A549 (cell line): ENCODE results near the gene RGP1. TPM values are rescaled to one million over a fixed set of nuclear protein-coding genes. Genes with fewer than 3 reads are reported as not detected.

ENCODE experiments used
- ATAC-seq, 2 experiments: fragments of 200-7000 bp in 1 of 2; fragments of >200 bp in 1 of 2; cut with Nextera tagmentation in 1 of 2; cut with Tn5 transposase in 1 of 2; 3 replicates each; pipeline versions ENCODE4 v1.8.0 to v1.9.1; 2018 to 2020; ENCODE audit warnings: mild to moderate bottlenecking in 1 of 2, moderate library complexity in 1 of 2
- CTCF ChIA-PET: fragments of 300-600 bp; sonication (Branson Sonifier 250); formaldehyde crosslinking; extraction: SDS; loops from one replicate; lab custom pipeline; 2021; ENCODE audit warnings: antibody characterized with exemption, inconsistent platforms; lab: Yijun Ruan, JAX
- POLR2A ChIA-PET: fragments of 350-600 bp; formaldehyde crosslinking; extraction: SDS; loops from one replicate; lab custom pipeline; 2021; ENCODE audit warnings: antibody characterized with exemption, inconsistent platforms; lab: Yijun Ruan, JAX
- DNase-seq, 2 experiments: peaks; one replicate each; pipeline versions ENCODE4 v3.0.0 to v3.0.0-alpha.2; 2011 to 2016; ENCODE audit warnings: low read depth in 1 of 2, low spot score in 1 of 2
- FAIRE-seq: peaks from 2 replicates; lab custom pipeline; 2011; peaks lifted over from hg19 to GRCh38; lab: Jason Lieb, UNC
- H3K27ac ChIP-seq, 2 experiments: fragments of >200 bp; sonication (Bioruptor Twin); formaldehyde crosslinking; 3 replicates each; pipeline ENCODE4 v1.5.1; 2016 to 2017
- H3K4me1 ChIP-seq: fragments of >200 bp; sonication (Bioruptor Twin); formaldehyde crosslinking; 3 replicates; pipeline ENCODE4 v1.6.1; 2016
- H3K4me2 ChIP-seq: fragments of >200 bp; sonication (Bioruptor Twin); formaldehyde crosslinking; 3 replicates; pipeline ENCODE4 v1.6.1; 2016
- H3K4me3 ChIP-seq: fragments of >200 bp; sonication (Bioruptor Twin); formaldehyde crosslinking; 3 replicates; pipeline ENCODE4 v1.5.1; 2016
- H3K9me3 ChIP-seq: fragments of >200 bp; sonication (Bioruptor Twin); formaldehyde crosslinking; 3 replicates; pipeline ENCODE4 v1.6.1; 2016
- CBX2 ChIP-seq: fragments of 200-600 bp; sonication (generic); IDR thresholded peaks from 2 replicates; pipeline ENCODE4 v1.6.1; 2016; ENCODE audit warnings: low read depth, mild to moderate bottlenecking, borderline replicate concordance
- CHD2 ChIP-seq: fragments of 150-350 bp; IDR thresholded peaks from 2 replicates; pipeline ENCODE4 v1.6.1; 2014; ENCODE audit warnings: low read length; ENCODE audit not compliant: partially characterized antibody
- CHD4 ChIP-seq: fragments of 200-600 bp; sonication (generic); IDR thresholded peaks from 2 replicates; pipeline ENCODE4 v1.6.1; 2016; ENCODE audit warnings: antibody characterized with exemption, mild to moderate bottlenecking, borderline replicate concordance
- EHF ChIP-seq: fragments of 250-450 bp; sonication (Bioruptor Pico); IDR thresholded peaks from 2 replicates; pipeline ENCODE4 v1.5.0; 2020; ENCODE audit warnings: mild to moderate bottlenecking
- EP300 ChIP-seq, 2 experiments: fragments of >200 bp; sonication (Bioruptor Twin); formaldehyde crosslinking; IDR thresholded peaks; 2 replicates in 1 of 2; 3 replicates in 1 of 2; pipeline ENCODE4 v1.6.1; 2016 to 2017
- ESRRA ChIP-seq: fragments of 150-350 bp; IDR thresholded peaks from 2 replicates; pipeline ENCODE4 v1.6.1; 2014; ENCODE audit warnings: mild to moderate bottlenecking, low read length, borderline replicate concordance
- FOXS1 ChIP-seq: fragments of 250-450 bp; sonication (Bioruptor Pico); IDR thresholded peaks from 2 replicates; pipeline ENCODE4 v1.5.0; 2020; ENCODE audit warnings: mild to moderate bottlenecking, moderate library complexity
- GATA3 ChIP-seq: IDR thresholded peaks from 2 replicates; pipeline ENCODE4 v1.6.1; 2012; ENCODE audit warnings: borderline replicate concordance
- HDAC2 ChIP-seq: fragments of 200-600 bp; sonication (generic); IDR thresholded peaks from 2 replicates; pipeline ENCODE4 v1.6.1; 2016
- HOXA7 ChIP-seq: fragments of 250-450 bp; sonication (Bioruptor Pico); IDR thresholded peaks from 2 replicates; pipeline ENCODE4 v1.5.0; 2020; ENCODE audit warnings: mild to moderate bottlenecking, moderate library complexity
- HOXB13 ChIP-seq: fragments of 250-450 bp; sonication (Bioruptor Pico); IDR thresholded peaks from 2 replicates; pipeline ENCODE4 v1.5.0; 2020; ENCODE audit warnings: low read depth, mild to moderate bottlenecking, moderate library complexity
- HOXB5 ChIP-seq: fragments of 250-450 bp; sonication (Bioruptor Pico); IDR thresholded peaks from 2 replicates; pipeline ENCODE4 v1.5.0; 2020; ENCODE audit warnings: mild to moderate bottlenecking, moderate library complexity
- JUN ChIP-seq, 2 experiments: fragments of >200 bp; sonication (Bioruptor Twin); formaldehyde crosslinking; IDR thresholded peaks; 2 replicates in 1 of 2; 3 replicates in 1 of 2; pipeline ENCODE4 v1.6.1; 2016 to 2017
- JUNB ChIP-seq: fragments of >200 bp; sonication (Bioruptor Twin); formaldehyde crosslinking; IDR thresholded peaks from 2 replicates; pipeline ENCODE4 v1.6.1; 2016
- KDM5A ChIP-seq: fragments of 200-600 bp; sonication (generic); IDR thresholded peaks from 2 replicates; pipeline ENCODE4 v1.6.1; 2016; ENCODE audit warnings: antibody characterized with exemption, mild to moderate bottlenecking
- MAFK ChIP-seq: fragments of 450-650 bp; IDR thresholded peaks from 2 replicates; pipeline ENCODE4 v1.6.1; 2014; ENCODE audit not compliant: partially characterized antibody
- MAZ ChIP-seq: fragments of 150-350 bp; IDR thresholded peaks from 2 replicates; pipeline ENCODE4 v1.6.1; 2014; ENCODE audit warnings: antibody characterized with exemption, low read depth, low read length, borderline replicate concordance
- PHF8 ChIP-seq: fragments of 200-600 bp; sonication (generic); IDR thresholded peaks from 2 replicates; pipeline ENCODE4 v1.6.1; 2016; ENCODE audit warnings: low read depth, mild to moderate bottlenecking, antibody characterized with exemption, moderate library complexity, borderline replicate concordance
- POLR2A ChIP-seq: IDR thresholded peaks from 2 replicates; pipeline ENCODE4 v1.6.1; 2012; ENCODE audit warnings: mild to moderate bottlenecking, low read length
- POLR2AphosphoS2 ChIP-seq: conservative IDR thresholded peaks from 2 replicates; pipeline ENCODE4 v1.6.1; 2012; ENCODE audit warnings: low read length, improper control_type of control experiment, inconsistent platforms
- RARB ChIP-seq: fragments of 250-450 bp; sonication (Bioruptor Pico); IDR thresholded peaks from 2 replicates; pipeline ENCODE4 v1.8.0; 2021; ENCODE audit warnings: mild to moderate bottlenecking, moderate library complexity
- RCOR1 ChIP-seq: fragments of 150-350 bp; IDR thresholded peaks from 2 replicates; pipeline ENCODE4 v1.6.1; 2014; ENCODE audit warnings: antibody characterized with exemption, low read length, low read depth
- RNF2 ChIP-seq: fragments of 200-600 bp; sonication (generic); IDR thresholded peaks from 2 replicates; pipeline ENCODE4 v1.6.1; 2016; ENCODE audit warnings: low read depth, mild to moderate bottlenecking, antibody characterized with exemption, moderate library complexity, borderline replicate concordance
- SMC3 ChIP-seq: fragments of >200 bp; sonication (Bioruptor Twin); formaldehyde crosslinking; IDR thresholded peaks from 3 replicates; pipeline ENCODE4 v1.6.1; 2018; ENCODE audit warnings: inconsistent platforms
- SREBF2 ChIP-seq: fragments of 450-650 bp; IDR thresholded peaks from 2 replicates; pipeline ENCODE4 v1.6.1; 2014; ENCODE audit warnings: mild to moderate bottlenecking, moderate library complexity
- ZFP36 ChIP-seq: fragments of 450-650 bp; IDR thresholded peaks from 2 replicates; pipeline ENCODE4 v1.6.1; 2014; ENCODE audit warnings: borderline replicate concordance; ENCODE audit not compliant: partially characterized antibody
- WGBS: methylation state at CpG from one replicate; pipeline ENCODE4 v1.1.6; 2017; ENCODE audit errors: missing lambda C conversion rate; 5-methylcytosine and 5-hydroxymethylcytosine counted together
- polyA plus RNA-seq, 4 experiments: library from polyadenylated mRNA; depleted of rRNA in 3 of 4; stranded (reverse); fragments of >200 nt; fragmentation: RNase III in 1 of 4; extraction: RNeasy Plus Mini Kit Qiagen cat#74134 plus additional on column Dnase treatment in 1 of 4; gene quantifications; 2 replicates in 3 of 4; 3 replicates in 1 of 4; pipeline ENCODE4 v1.2.3, GENCODE V29; 2011 to 2017
- TF ChIP-seq, protein P1 (sequence below): IDR thresholded peaks from 2 replicates; pipeline ENCODE4 v1.6.1; 2012; ENCODE audit warnings: low read depth, borderline replicate concordance
- TF ChIP-seq, protein P2 (sequence below): fragments of 450-650 bp; IDR thresholded peaks from 2 replicates; pipeline ENCODE4 v1.6.1; 2014; ENCODE audit warnings: antibody characterized with exemption

RGP1 gene
- polyA plus RNA-seq, 2 of the 4 experiments (the other 2 are of a cell fraction) = 16.1 to 16.6 TPM

- no peak for DNase-seq
- H3K4me1 ChIP-seq = peaks cover 17% of the 10 kb centered on the region
- WGBS = 90% methylated on average over 2 of the region's 2 CpGs
- CTCF ChIA-PET = interaction anchor here (3.1 to 31.4 kb wide), 3 partner anchors 20 to 65 kb away, joined by 10 to 758 read pairs (median 243); partner anchors contain the start of genes ARHGEF39, CCDC107, RMRP and TPM2
- no peak overlapping the region for H3K4me2 ChIP-seq
- TF ChIP-seq HOXA7 (CRISPR knock-in tag) = no peak
- no peak for TF ChIP-seq SMC3
- TF ChIP-seq POLR2AphosphoS2 = no peak
- no peak for TF ChIP-seq EP300 (IDR thresholded peaks at IDR 0.05)
- TF ChIP-seq HDAC2 = no peak
- no peak for TF ChIP-seq HOXB5
- TF ChIP-seq CHD2 = no peak
- no peak for TF ChIP-seq CHD4
- no peak for TF ChIP-seq SREBF2
- TF ChIP-seq JUN (IDR thresholded peaks at IDR 0.05) = no peak
- TF ChIP-seq RCOR1 = no peak
- no peak for TF ChIP-seq CBX2
- TF ChIP-seq KDM5A = no peak
- TF ChIP-seq, all 56 proteins: peak for 0
- Histone ChIP-seq H3K9me3 (no peaks in the 10 kb centered on the region), H3K4me3 (no peak overlapping the region), H3K27ac (no peak overlapping the region)
- ATAC-seq = no peak
- FAIRE-seq = no peak
- POLR2A ChIA-PET = no interaction called here
Measured at GRCh38 chr9:35723426-35723825, 25.7 kb upstream of the RGP1 start.

DNA sequence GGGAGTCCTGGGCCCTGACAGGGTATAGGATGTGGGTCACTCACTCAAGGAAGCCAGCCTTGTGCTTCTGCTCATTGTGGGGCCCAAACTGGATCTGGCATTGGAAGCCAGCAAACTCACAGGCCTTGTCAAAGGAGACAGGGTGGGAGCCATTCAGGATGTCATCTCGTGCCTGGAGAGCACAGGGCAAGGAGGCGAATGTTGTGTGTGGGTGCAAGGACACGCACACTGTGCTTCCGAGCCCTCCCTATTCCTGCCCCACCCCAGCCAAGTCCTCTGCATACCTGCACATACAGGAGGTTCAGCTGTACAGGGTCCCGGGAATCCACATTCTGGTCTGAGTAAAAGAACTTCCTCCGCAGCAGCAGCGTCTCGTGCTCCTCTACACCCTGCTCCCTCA is 25.2 kb upstream of the RGP1 start:
- Histone ChIP-seq H3K4me3 (no peak overlapping the region), H3K27ac (no peak overlapping the region), H3K4me1 (peaks cover 22% of the 10 kb centered on the region), H3K9me3 (no peaks in the 10 kb centered on the region), H3K4me2 (no peak overlapping the region)
- DNase-seq (no peak), FAIRE-seq (no peak), ATAC-seq (no peak)
- ChIA-PET CTCF (interaction anchor here (3.1 to 31.4 kb wide), 3 partner anchors 20 to 66 kb away, joined by 10 to 758 read pairs (median 243); partner anchors contain the start of genes ARHGEF39, CCDC107, RMRP and TPM2), POLR2A (no interaction called here)
- WGBS = 97% methylated on average over 8 of the region's 8 CpGs
- no peak for TF ChIP-seq ESRRA
- TF ChIP-seq HOXB13 = no peak
- no peak for TF ChIP-seq RCOR1
- no peak for TF ChIP-seq RNF2
- no peak for TF ChIP-seq PHF8
- TF ChIP-seq, protein P1, sequence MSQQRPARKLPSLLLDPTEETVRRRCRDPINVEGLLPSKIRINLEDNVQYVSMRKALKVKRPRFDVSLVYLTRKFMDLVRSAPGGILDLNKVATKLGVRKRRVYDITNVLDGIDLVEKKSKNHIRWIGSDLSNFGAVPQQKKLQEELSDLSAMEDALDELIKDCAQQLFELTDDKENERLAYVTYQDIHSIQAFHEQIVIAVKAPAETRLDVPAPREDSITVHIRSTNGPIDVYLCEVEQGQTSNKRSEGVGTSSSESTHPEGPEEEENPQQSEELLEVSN = no peak
- TF ChIP-seq, protein P2, sequence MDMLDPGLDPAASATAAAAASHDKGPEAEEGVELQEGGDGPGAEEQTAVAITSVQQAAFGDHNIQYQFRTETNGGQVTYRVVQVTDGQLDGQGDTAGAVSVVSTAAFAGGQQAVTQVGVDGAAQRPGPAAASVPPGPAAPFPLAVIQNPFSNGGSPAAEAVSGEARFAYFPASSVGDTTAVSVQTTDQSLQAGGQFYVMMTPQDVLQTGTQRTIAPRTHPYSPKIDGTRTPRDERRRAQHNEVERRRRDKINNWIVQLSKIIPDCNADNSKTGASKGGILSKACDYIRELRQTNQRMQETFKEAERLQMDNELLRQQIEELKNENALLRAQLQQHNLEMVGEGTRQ = no peak
- TF ChIP-seq EHF (CRISPR knock-in tag) = no peak
- no peak for TF ChIP-seq JUNB
- TF ChIP-seq GATA3 = no peak
- TF ChIP-seq MAFK = no peak
- TF ChIP-seq CHD4 = no peak
- TF ChIP-seq FOXS1 (CRISPR knock-in tag) = no peak
- no peak for TF ChIP-seq MAZ
- no peak for TF ChIP-seq RARB (CRISPR knock-in tag)
- TF ChIP-seq ZFP36 = no peak
- TF ChIP-seq POLR2A = no peak
